ENCODE measurements around the gene NCOR1.
"Not testable (repeated sequence)": the region's sequence is repeated elsewhere in the genome, so short reads cannot be mapped to it uniquely, and the experiment has no call there.

Gene NCOR1

DNA sequence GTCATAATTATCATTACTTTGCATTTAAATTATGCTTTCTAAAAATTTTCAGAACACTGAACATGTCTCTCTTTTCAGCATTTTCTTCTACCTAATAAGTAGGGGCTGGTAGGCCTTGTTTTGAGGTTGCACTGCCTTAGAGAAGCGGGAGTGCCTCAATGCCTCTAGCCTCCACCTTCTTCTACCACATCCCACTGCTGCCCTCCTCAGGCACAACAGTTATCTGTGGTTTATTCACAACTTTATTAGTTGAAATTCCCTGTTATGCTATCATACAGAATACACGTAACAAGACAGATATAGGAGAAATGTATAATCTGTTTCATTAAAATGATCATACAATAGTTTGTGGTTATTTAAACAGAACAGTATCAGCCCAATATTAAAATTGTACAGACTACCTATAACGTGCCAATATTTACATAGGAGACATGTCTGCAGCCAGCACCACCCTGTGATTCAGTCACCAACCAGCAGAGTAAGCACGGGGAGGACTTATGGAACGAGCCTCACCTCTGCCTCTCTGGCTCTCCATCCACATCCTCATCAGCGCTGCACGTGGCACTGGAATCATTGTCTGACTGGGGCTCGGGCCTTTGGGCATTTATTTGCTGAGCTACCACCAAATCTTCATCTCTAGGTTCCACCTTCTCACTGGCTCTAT lies 114.5 kb downstream of the NCOR1 start:
- peak in 1 of 56 donors; percentile 23 for DNase-seq

- no peak for DNase-seq
These were observed 123.6 kb downstream of the NCOR1 start for GRCh38 chr17:16091773-16092172.

DNA sequence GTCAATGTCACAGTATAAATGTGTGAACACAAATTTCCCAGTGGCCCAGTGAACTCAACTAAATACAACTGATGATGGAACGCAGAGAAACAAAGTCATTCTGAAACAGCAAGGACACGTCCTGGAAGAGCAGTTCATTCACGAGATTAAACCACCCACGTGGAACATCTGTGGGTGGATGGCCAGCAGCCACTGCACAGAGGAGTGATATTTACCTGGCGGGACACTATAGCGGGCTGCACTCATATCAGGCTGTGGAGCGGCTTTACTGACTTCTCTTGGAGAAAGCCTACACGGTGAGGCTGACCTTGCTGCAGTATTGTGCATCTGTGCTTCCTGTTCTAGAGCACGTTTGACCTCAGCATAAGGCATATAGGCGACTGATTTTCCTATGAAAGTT lies 128.4 kb downstream of the NCOR1 start:
- no peak for DNase-seq

DNA sequence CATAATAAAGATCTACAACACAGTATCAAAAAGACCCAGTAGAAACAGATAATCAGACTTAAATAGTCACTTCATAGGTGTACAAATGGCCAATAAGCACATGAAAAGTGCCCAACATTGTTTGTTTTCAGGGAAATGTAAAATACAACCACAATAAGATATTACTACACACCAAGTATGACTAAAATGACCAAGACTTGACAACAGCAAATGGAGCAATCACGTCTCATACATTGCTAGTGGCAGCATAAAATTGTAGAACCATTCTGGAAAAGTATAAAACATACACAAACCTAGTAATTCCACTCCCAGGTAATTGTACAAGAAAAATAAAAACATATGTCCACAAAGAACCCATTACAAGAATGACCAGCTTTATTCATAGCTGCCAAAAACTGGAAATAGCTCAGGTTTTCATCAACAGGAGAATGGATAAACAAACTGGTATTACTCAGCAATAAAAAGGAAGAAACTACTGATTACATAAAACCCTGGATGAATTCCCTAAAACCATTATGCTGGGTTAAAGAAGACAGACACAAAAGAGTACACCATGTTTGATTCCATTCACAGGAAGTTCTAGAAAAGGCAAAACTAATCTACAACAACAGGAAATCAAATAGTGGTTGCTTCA lies 130.2 kb downstream of the NCOR1 start:
- no peak for DNase-seq

GRCh38 chr17:16083223-16083622 lies 132.1 kb downstream of the NCOR1 start:
- no peak for DNase-seq

GRCh38 chr17:16081507-16082087 lies 133.7 kb downstream of the NCOR1 start:
- DNase-seq, result no peak

DNA sequence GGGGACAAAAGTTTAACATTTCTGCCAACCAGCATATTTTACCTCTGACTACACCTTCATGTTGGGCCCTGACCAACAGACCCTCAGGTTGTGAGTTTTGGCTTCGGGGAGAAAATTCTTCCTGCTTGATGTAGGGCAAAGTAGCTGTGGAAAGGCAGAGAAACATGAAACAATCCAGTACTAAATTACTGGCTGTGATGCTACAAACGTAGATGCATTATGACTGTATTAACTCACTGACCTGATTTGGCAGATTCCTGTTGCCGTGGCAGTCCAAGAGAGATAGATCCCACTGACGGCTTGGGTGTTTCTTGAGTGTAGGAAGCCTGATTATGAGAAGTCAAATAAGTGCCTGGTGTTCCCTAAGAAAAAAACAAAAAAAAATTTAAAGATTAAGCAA lies 135.0 kb downstream of the NCOR1 start:
- DNase-seq, result no peak

DNA sequence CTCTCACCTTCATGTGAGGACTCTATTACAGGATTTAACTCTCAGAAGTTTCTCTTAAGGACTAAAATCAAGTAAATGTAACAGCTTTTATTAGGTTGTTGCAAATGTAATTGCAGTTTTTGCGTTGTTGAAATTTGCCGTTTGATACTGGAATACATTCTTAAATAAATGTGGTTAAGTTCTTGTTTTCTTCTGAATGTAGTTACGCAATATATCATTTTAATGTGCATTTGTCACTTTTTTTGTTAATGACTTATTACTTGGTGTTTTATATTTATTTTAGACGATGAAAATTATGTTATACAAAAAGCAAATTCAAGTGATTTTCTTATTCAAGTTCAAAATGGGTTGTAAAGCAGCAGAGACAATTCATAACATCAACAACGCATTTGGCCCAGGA lies 139.4 kb downstream of the NCOR1 start:
- DNase-seq, result no peak

- DNase-seq, result no peak
These were observed 140.9 kb downstream of the NCOR1 start for GRCh38 chr17:16074423-16074822.

GRCh38 chr17:16073845-16074244 lies 141.5 kb downstream of the NCOR1 start:
- no peak for DNase-seq

DNA sequence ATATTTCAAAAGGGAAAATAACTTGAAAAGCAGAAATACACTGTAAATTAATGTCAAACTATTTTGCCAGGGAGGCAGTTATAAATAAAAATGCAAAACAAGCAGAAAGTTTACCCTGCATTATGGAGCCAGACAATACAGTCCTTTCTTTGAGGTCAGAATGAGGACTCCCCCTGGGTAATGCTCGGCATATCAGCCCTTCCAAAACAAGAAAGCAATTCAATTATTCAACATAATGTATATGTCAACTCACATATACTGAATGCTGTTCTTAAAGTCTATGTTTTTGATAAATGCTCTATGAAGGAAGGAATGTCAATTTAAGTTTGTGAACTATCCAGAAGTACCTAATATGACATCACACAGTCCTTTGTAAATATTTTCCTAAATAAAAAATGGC lies 143.3 kb downstream of the NCOR1 start:
- no peak for DNase-seq

GRCh38 chr17:16068323-16068722 lies 147.0 kb downstream of the NCOR1 start:
- DNase-seq, result no peak

GRCh38 chr17:16066125-16066524 lies 149.2 kb downstream of the NCOR1 start:
- no peak for DNase-seq

GRCh38 chr17:16061631-16062030 lies 153.7 kb downstream of the NCOR1 start:
- no peak for DNase-seq

- DNase-seq, result not testable (repeated sequence)
These were observed 160.2 kb downstream of the NCOR1 start for GRCh38 chr17:16055139-16055538.

GRCh38 chr17:16052486-16052885 lies 162.8 kb downstream of the NCOR1 start:
- DNase-seq, result no peak

DNA sequence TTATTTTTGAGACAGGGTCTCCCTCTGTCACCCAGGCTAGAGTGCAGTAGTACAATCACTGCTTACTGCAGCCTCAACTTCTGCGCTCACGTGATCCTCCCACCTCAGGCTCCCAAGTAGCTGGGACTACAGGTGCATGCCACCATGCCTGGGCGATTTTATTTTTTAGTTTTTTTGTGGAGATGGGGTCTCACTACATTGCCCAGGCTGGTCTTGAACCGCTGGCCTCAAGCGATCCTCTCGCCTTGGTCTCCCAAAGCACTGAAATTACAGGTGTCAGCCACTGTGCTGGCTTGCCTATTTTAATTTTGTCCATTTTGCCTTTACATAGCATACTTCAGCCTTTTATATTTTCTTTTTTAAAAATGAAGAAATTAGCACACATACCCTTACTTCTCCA lies 164.5 kb downstream of the NCOR1 start:
- no peak for DNase-seq

- DNase-seq, result no peak
These were observed 166.4 kb downstream of the NCOR1 start for GRCh38 chr17:16048811-16049449.

GRCh38 chr17:16046966-16047365 lies 168.4 kb downstream of the NCOR1 start:
- no peak for DNase-seq

- DNase-seq, result no peak
These were observed 170.8 kb downstream of the NCOR1 start for GRCh38 chr17:16044487-16044886.

- peak in 23 of 56 donors; percentile 6 to 63 (median 21) for DNase-seq
These were observed 174.6 kb downstream of the NCOR1 start for GRCh38 chr17:16040710-16041251.

DNA sequence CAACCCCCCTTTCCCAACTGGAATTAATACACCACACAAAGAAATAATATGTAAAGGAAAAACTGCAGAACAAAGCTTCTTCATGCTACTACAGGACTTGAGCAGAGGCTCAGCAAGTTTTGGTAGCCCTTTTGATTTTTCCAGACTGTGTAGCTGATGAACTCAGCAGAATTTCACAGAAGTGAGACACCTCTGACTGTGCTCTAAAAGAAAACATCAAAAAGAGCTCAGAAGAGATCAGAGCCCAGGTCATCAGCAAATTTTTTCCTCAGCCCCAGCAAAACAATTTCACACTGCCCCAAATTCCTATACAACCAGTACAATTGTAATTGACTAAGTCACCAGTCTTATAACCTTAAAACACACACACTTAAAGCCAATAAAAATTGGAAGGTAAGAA lies 177.7 kb downstream of the NCOR1 start:
- DNase-seq, result no peak
